ENCODE data around the gene TARM1. TPM values are rescaled to one million over a fixed set of nuclear protein-coding genes. Genes with fewer than 3 reads are reported as not detected.

Gene TARM1
- polyA plus RNA-seq, 1 donor from 2014 or later = not detected

DNA sequence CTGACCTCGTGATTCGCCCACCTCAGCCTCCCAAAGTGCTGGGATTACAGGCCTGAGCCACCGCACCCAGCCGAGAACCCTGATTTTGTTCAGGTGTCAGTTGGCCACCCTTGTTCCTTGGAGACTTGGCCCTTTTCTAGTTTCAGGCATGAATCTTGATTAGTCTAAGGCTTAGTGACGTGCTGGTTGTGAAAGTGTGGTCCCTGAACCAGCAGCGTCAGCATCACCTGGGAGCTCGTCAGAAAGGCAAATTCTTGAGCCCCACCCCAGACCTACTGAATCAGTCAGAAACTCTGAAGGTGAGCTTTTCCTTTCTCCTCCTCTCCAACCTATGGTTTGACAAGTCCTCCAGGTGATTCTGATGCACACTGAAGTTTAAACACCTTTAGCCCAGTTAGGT, 54.5 kb downstream of the TARM1 start:
- no peaks in the 10 kb centered on the region for H3K79me2 ChIP-seq (replicated peaks; ENCODE audit: insufficient read depth, low read length)
- H3F3A ChIP-seq (ENCODE audit: insufficient read depth, low read length, poor library complexity, severe bottlenecking) = no peaks in the 10 kb centered on the region
- no peak overlapping the region for H3K27ac ChIP-seq (ENCODE audit: low read length)
- no peaks in the 10 kb centered on the region for H3K27me3 ChIP-seq (ENCODE audit: insufficient read depth, low read depth, low read length)
- no peaks in the 10 kb centered on the region for H3K36me3 ChIP-seq (ENCODE audit: insufficient read depth, low read length)
- TF ChIP-seq CTCF (IDR thresholded peaks at IDR 0.05; ENCODE audit: poor library complexity, severe bottlenecking) (no peak), REST (IDR thresholded peaks at IDR 0.05; ENCODE audit: borderline replicate concordance) (no peak), MXI1 (conservative IDR thresholded peaks at IDR 0.05; ENCODE audit: poor library complexity, severe bottlenecking) (no peak), EP300 (conservative IDR thresholded peaks at IDR 0.05; ENCODE audit: poor library complexity, severe bottlenecking) (no peak), POLR2AphosphoS5 (IDR thresholded peaks at IDR 0.05) (no peak), TAF1 (IDR thresholded peaks at IDR 0.05; ENCODE audit: low read depth) (no peak), RAD21 (conservative IDR thresholded peaks at IDR 0.05) (no peak), EZH2 (IDR thresholded peaks at IDR 0.05; ENCODE audit: borderline replicate concordance, insufficient read depth, low read length, poor library complexity, severe bottlenecking) (no peak)
- H3K4me2 ChIP-seq (ENCODE audit: low read length) = no peak overlapping the region
- no peak overlapping the region for H3K4me3 ChIP-seq (ENCODE audit: low read length)
- H3K9me2 ChIP-seq (ENCODE audit: insufficient read depth, low read length) = no peaks in the 10 kb centered on the region
- no peak overlapping the region for H2AFZ ChIP-seq (ENCODE audit: low read depth, low read length)
- no peak overlapping the region for H3K9ac ChIP-seq (ENCODE audit: low read length)
- H3K9me3 ChIP-seq (ENCODE audit: low read length) = no peaks in the 10 kb centered on the region
- H4K20me1 ChIP-seq (ENCODE audit: insufficient read depth) = no peaks in the 10 kb centered on the region

GRCh38 chr19:54024660-54025059, 56.5 kb downstream of the TARM1 start:
- no peaks in the 10 kb centered on the region for H3K9me3 ChIP-seq (ENCODE audit: low read length)
- H2AFZ ChIP-seq (ENCODE audit: low read depth, low read length) = no peak overlapping the region
- TF ChIP-seq EP300 (conservative IDR thresholded peaks at IDR 0.05; ENCODE audit: poor library complexity, severe bottlenecking) = no peak
- TF ChIP-seq CTCF (IDR thresholded peaks at IDR 0.05; ENCODE audit: poor library complexity, severe bottlenecking) = no peak
- TF ChIP-seq REST (IDR thresholded peaks at IDR 0.05; ENCODE audit: borderline replicate concordance) = no peak
- no peak for TF ChIP-seq POLR2AphosphoS5 (IDR thresholded peaks at IDR 0.05)
- no peak for TF ChIP-seq MXI1 (conservative IDR thresholded peaks at IDR 0.05; ENCODE audit: poor library complexity, severe bottlenecking)
- no peak for TF ChIP-seq TAF1 (IDR thresholded peaks at IDR 0.05; ENCODE audit: low read depth)
- TF ChIP-seq EZH2 (IDR thresholded peaks at IDR 0.05; ENCODE audit: borderline replicate concordance, insufficient read depth, low read length, poor library complexity, severe bottlenecking) = no peak
- TF ChIP-seq SMC3 (conservative IDR thresholded peaks at IDR 0.05; ENCODE audit: poor library complexity) = no peak
- H3K4me3 ChIP-seq (ENCODE audit: low read length) = no peak overlapping the region
- H3F3A ChIP-seq (ENCODE audit: insufficient read depth, low read length, poor library complexity, severe bottlenecking) = no peaks in the 10 kb centered on the region
- no peaks in the 10 kb centered on the region for H3K27me3 ChIP-seq (ENCODE audit: insufficient read depth, low read depth, low read length)
- H3K9me2 ChIP-seq (ENCODE audit: insufficient read depth, low read length) = no peaks in the 10 kb centered on the region
- no peaks in the 10 kb centered on the region for H3K79me2 ChIP-seq (replicated peaks; ENCODE audit: insufficient read depth, low read length)
- no peak overlapping the region for H3K4me2 ChIP-seq (ENCODE audit: low read length)
- H3K36me3 ChIP-seq (ENCODE audit: insufficient read depth, low read length) = no peaks in the 10 kb centered on the region
- no peak overlapping the region for H3K27ac ChIP-seq (ENCODE audit: low read length)
- no peaks in the 10 kb centered on the region for H4K20me1 ChIP-seq (ENCODE audit: insufficient read depth)
- no peak overlapping the region for H3K9ac ChIP-seq (ENCODE audit: low read length)
